SHP77 (cell line): ENCODE data around the gene ELAVL1.
"Not testable (repeated sequence)": the region's sequence is repeated elsewhere in the genome, so short reads cannot be mapped to it uniquely, and the experiment has no call there.

Source experiments
- DNase-seq, 2 experiments: peaks; one replicate each; lab custom pipeline; 2025; lab: John Stamatoyannopoulos, UW

ELAVL1 gene

DNA sequence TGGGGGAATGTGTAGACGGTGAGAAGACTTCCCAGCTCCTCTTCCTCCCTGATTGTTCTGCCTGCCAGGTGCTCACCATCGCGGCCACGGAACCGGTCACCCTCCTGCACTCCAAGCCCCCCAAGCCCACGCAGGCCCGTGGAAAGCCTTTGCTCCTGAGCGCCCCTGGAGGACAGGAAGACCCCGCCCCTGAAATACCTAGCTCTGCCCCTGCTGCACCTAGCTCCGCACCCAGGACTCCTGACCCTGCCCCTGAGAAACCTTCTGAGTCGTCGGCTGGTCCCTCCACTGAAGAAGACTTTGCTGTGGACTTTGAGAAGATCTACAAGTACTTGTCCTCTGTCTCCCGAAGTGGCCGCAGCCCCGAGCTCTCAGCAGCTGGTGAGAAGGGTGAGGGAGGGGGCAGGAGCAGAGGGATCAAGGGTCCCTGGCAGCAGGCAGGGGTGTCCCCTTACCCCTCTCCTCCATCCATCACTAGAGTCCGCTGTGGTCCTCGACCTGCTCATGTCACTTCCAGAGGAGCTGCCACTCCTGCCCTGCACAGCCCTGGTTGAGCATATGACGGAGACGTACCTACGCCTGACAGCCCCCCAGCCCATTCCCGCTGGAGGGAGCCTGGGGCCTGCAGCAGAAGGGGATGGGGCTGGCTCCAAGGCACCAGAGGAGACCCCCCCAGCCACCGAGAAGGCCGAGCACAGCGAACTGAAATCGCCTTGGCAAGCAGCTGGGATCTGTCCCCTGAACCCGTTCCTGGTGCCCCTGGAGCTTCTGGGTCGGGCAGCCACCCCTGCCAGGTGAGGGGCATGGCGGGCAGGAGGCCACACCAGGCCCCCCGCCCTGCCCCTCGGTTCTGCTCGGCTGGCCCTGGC, 83.2 kb downstream of the ELAVL1 start:
- no peak for DNase-seq

DNA sequence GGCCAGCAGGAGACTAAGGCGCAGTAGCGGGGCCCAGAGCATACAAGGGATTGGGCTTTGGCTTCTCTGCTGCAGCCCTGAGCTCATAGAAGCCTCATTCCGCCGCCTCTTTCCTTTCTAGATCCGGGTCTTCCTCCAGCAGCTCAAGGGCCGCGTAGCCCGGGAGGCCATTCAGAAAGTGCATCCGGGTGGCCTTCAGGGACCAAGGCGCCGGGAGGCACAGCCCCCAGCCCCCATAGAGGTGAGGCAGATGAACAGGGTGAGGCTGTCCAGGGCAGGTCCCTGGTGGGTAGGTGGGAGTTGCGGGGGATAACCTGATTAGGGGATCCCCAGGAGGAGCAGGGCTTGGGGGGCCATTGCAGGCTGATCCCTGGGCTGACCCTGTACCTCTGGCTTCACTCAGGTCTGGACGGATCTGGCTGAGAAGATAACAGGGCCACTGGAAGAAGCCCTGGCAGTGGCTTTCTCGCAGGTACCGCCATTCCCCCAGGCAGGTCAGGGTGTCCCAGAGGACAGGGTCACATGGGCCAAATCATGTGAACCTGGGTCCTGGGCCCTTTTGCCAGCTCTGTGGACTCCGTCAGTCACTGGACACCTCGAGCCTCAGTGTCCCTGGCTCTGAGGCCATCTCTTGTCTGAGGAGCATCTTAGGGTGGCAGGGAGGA, 84.0 kb downstream of the ELAVL1 start:
- DNase-seq = peak in 1 of 2 experiments; percentile 42

GRCh38 chr19:7920519-7921301, 84.7 kb downstream of the ELAVL1 start:
- peak; percentile 92 to 98 for DNase-seq

- DNase-seq = peak; percentile 90 to 93
Observed at GRCh38 chr19:7919610-7920518, 85.6 kb downstream of the ELAVL1 start, which contains the start of gene SNAPC2. TSS of gene SNAPC2 (plus strand) at chr19:7920338. CDS start at chr19:7920367, 29 bp downstream.

GRCh38 chr19:7918615-7919421, 86.6 kb downstream of the ELAVL1 start:
- peak in 1 of 2 experiments; percentile 21 for DNase-seq

DNA sequence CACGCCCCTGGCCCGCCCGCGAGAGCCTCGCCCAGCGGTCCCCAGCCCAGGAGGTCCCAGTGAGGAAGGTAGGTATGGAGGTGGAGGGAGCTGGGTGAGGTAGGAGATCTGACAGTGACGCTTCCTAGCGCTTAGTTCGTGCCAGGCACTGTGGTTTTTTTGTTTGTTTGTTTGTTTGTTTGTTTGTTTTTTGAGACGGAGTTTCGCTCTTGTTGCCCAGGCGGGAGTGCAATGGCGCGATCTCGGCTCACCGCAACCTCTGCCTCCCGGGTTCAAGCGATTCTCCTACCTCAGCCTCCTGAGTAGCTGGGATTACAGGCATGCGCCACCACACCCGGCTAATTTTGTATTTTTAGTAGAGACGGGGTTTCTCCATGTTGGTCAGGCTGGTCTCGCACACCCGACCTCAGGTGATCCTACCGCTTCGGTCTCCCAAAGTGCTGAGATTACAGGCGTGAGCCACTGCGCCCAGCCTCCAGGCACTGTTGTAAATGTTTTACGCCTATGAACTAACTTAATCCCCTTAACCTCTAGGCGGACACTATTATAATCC, 87.3 kb downstream of the ELAVL1 start:
- DNase-seq = not testable (repeated sequence)

DNA sequence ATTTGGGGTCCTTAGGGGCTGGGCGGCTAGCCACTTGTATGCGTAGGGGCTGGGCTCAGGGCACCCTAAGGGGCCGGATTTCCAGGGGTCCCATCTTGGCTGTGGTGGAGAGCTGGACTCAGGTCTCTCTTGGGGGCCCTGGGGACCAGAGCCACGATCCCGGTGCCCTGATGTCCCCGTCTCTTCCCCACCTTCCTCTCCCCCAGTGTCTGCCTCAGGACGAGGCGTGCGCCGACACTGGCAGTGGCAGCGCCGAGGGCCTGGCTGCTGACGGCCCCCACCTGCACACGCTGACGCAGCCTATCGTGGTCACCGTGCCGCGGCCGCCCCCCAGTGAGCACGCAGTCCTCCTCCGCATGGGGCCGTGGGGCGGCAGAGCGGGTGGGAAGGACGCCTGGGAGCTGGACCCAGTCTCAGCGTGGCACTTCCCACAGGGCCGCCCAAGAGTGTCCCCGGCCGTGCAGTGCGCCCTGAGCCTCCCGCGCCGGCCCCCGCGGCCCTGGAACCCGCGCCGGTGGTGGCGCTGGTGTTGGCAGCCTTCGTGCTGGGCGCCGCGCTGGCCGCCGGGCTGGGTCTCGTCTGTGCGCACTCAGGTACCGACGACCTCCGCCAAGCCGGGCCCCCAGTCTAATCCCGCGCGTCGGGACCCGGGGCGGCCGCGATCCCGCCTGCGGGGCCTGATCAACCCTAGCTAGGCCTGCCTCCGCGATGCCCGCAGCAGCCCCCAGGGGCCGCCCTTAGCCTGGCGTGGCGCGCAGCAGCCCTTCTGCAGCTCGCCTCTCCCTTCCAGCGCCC, 88.0 kb downstream of the ELAVL1 start:
- DNase-seq = peak; percentile 45 to 69

GRCh38 chr19:7916955-7917266, 88.5 kb downstream of the ELAVL1 start:
- DNase-seq = no peak

GRCh38 chr19:7916103-7916954, 89.1 kb downstream of the ELAVL1 start:
- peak in 1 of 2 experiments; percentile 34 for DNase-seq

DNA sequence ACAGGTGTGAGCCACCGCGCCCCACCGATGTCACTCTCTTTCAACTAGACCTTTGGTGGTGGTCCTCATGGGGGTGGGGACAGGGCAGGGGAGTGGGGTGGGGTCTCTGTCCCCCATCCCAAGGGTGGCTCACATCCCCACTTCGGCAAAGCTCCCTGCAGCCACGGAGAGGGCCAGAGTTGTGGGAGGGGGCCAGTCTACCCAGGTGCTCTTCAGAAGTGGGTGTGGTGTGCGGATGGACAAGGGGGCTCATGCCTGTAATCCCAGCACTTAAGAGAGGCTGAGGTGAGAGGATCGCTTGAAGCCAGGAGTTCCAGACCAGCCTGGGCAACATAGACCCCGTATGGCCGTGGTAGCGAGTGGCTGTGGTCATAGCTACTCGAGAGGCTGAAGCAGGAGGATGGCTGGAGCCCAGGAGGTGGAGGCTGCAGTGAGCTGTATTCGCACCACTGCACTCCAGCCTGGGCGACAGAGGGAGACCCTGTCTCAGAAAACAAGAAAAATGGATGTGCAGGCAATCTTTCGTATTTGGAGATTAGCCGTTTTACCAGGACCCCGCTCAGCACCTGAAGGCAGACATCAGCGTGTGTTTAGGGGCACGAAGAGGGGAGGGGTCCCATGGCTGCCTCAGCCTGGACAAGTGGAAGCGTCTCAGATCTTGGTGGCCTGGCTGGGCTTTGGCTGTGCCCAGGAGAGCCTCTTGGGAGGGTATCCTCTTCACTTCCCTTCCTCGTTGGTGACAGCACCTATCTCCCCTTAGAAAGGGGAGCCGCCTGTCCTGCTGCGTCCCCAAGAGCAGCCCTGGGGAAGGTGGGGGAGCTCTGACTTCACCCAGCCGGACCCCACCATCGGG, 90.0 kb downstream of the ELAVL1 start:
- no peak for DNase-seq

DNA sequence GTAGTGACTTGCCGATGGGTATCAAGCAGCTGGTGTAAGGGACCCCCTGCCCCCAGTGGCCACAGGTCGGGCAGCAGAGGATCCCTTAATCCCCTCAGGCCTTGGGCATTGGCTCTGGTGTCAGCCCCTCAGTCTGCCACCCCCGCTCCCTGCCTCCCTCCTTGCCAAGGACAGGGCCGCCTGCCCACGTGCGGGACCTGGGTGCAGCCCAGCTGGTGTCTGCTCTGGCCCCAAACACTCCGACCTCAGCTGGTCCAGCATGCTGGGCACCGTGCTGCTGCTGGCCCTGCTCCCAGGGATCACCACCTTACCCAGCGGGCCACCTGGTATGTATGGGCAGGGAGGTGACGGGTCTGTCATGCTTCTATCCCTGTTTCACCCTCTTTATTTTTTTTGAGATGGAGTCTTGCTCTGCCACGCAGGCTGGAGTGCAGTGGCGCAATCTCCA, 90.8 kb downstream of the ELAVL1 start, which contains the start of gene TGFBR3L:
TGFBR3L (plus strand) TSS at position 233 of the 448 bp plus-strand sequence.
- DNase-seq = no peak

DNA sequence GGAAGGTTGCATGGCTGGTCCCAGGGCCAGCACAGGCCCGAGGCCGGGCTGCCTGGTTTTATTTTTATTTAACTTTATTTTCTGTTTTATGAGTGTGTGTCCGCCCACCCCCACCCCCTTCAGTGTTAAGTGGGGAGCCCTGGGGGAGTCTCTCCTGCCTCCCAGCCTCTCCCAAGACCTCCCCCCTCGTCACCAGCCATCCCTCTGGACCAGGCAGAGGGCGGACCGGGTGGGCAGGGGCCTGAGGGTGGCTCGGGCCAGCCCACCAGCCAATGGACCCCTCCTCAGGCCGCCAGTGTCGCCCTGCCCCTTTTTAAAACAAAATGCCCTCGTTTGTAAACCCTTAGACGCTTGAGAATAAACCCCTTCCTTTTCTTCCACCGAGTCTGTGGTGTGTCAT, 91.3 kb downstream of the ELAVL1 start:
- DNase-seq = no peak

GRCh38 chr19:7913652-7914051, 91.8 kb downstream of the ELAVL1 start:
- no peak for DNase-seq

- DNase-seq = no peak
Observed at GRCh38 chr19:7912697-7913564, 92.5 kb downstream of the ELAVL1 start.

DNA sequence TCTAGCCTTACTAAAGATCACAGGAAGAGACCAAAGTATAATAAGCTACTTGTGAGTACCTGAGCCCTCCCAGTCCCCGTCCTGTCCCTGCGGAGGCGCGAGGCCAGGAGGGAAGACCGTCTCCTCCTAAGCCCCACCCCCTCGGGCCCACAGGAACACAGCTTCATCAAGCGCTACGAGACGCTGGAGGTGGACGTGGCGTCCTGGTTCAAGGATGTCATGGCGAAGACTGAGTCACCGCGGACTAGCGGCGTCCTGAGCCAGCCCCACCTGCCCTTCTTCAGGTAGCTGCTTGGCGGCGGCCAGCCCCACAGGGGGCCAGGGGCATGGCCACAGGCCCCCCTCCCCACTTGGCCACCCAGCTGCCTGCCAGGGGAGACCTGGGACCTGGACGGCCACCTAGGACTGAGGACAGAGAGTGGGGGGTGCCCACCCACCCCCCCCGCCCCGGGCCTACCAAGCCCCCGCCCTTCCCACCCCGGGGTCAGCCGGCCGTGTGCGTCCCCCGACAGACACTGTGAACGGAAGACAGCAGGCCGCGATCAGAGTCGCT, 93.2 kb downstream of the ELAVL1 start:
- no peak for DNase-seq
